ENCODE data around the gene PFKFB1.

DNA sequence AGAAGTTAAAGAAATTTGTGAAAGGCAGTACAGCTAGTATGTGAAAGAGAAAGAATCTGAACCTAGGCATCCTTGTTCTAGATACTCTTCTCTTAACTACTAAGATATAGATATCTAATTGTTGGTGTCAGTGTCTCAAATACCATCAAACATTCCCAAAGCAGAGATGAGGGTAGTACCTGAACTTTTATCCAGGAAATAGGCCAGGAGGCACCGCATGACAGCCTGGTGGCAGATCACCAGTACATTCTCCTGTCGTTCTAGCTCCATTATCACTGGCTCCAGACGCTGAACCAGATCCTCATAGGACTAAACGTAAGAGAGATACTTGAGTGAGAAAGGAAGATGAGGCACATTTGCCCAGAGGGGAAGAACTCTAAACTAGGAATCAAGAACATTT is 56.6 kb downstream of the PFKFB1 start:
- TF ChIP-seq, protein P1, sequence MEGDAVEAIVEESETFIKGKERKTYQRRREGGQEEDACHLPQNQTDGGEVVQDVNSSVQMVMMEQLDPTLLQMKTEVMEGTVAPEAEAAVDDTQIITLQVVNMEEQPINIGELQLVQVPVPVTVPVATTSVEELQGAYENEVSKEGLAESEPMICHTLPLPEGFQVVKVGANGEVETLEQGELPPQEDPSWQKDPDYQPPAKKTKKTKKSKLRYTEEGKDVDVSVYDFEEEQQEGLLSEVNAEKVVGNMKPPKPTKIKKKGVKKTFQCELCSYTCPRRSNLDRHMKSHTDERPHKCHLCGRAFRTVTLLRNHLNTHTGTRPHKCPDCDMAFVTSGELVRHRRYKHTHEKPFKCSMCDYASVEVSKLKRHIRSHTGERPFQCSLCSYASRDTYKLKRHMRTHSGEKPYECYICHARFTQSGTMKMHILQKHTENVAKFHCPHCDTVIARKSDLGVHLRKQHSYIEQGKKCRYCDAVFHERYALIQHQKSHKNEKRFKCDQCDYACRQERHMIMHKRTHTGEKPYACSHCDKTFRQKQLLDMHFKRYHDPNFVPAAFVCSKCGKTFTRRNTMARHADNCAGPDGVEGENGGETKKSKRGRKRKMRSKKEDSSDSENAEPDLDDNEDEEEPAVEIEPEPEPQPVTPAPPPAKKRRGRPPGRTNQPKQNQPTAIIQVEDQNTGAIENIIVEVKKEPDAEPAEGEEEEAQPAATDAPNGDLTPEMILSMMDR (conservative IDR thresholded peaks at IDR 0.05 in 1 of 2, IDR thresholded peaks at IDR 0.05 in 1 of 2; ENCODE audit: extremely low read depth in 1 of 2, insufficient read depth in 1 of 2, low read depth in 1 of 2, low read length in 2 of 2) = no peak
- TF ChIP-seq EZH2 (IDR thresholded peaks at IDR 0.05; ENCODE audit: borderline replicate concordance, low read length) = no peak
